HG02943 (cell line): ENCODE results near the gene PRH1.

Experiments used
- ATAC-seq: cut with Tn5 transposase; IDR thresholded peaks from one replicate; pipeline ENCODE4 v1.9.1; 2021; ENCODE audit warnings: mild to moderate bottlenecking, low read depth, moderate library complexity; ENCODE audit not compliant: unreplicated experiment

Gene PRH1

GRCh38 chr12:10847744-10848143, 36.3 kb downstream of the PRH1 start:
- ATAC-seq = no peak

GRCh38 chr12:10842862-10843261, 41.2 kb downstream of the PRH1 start:
- no peak for ATAC-seq

DNA sequence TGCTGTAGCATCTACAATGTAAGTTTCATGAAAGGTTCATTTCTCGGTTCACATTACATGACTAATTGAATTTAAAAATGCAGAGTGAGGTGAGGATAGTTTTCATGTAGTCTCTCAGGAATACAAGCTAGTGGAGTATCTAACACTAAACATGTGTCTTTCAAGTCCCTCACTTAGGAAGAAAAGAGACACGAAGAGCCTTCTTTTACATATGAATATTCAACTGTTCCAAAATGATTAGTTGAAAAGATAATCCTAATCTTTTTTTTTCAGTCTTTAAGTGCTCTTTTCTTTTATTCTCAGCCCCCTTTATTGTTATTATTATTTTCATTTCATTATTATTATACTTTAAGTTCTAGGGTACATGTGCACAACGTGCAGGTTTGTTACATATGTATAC, 45.6 kb downstream of the PRH1 start:
- ATAC-seq = no peak
